ENCODE data around the gene DKK3. TPM values are rescaled to one million over a fixed set of nuclear protein-coding genes. Genes with fewer than 3 reads are reported as not detected.

DKK3 gene
- total and polyA plus RNA-seq, 2 donors from 2014 or later, result 49.6 to 59.5 TPM

GRCh38 chr11:12028303-12028702 is 19.9 kb upstream of the DKK3 start:
- Histone ChIP-seq H3K27me3 (ENCODE audit: control insufficient read depth, insufficient read depth, low read length) (no peaks in the 10 kb centered on the region), H3K27ac (ENCODE audit: low read depth in 2 of 2, low read length in 2 of 2) (no peak overlapping the region), H3K4me3 (ENCODE audit: low read length in 3 of 3) (no peak overlapping the region), H3K4me1 (ENCODE audit: control insufficient read depth in 2 of 3, insufficient read depth in 2 of 3, low read depth in 1 of 3, low read length in 3 of 3) (no peaks in the 10 kb centered on the region), H3K36me3 (ENCODE audit: control insufficient read depth in 2 of 3, insufficient read depth in 3 of 3, low read length in 3 of 3) (no peaks in the 10 kb centered on the region), H3K9me3 (ENCODE audit: control insufficient read depth in 2 of 3, insufficient read depth in 1 of 3, low read length in 3 of 3) (peaks cover 0 to 7% (median 1%) of the 10 kb centered on the region in 3 donors), H3K9ac (ENCODE audit: low read length in 3 of 3) (no peak overlapping the region)
- no peak for DNase-seq
- TF ChIP-seq CTCF (IDR thresholded peaks at IDR 0.05; ENCODE audit: borderline replicate concordance, extremely low read depth, insufficient read depth), result no peak
- intact Hi-C loops (cut with DNase I), result no loop called here
- no peak for FAIRE-seq

GRCh38 chr11:12026331-12027211 is 18.1 kb upstream of the DKK3 start:
- DNase-seq, result no peak
- FAIRE-seq, result no peak
- Histone ChIP-seq H3K4me1 (ENCODE audit: control insufficient read depth in 2 of 3, insufficient read depth in 2 of 3, low read depth in 1 of 3, low read length in 3 of 3) (no peaks in the 10 kb centered on the region), H3K27ac (ENCODE audit: low read depth in 2 of 2, low read length in 2 of 2) (no peak overlapping the region), H3K36me3 (ENCODE audit: control insufficient read depth in 2 of 3, insufficient read depth in 3 of 3, low read length in 3 of 3) (no peaks in the 10 kb centered on the region), H3K27me3 (ENCODE audit: control insufficient read depth, insufficient read depth, low read length) (no peaks in the 10 kb centered on the region), H3K9ac (ENCODE audit: low read length in 3 of 3) (no peak overlapping the region), H3K9me3 (ENCODE audit: control insufficient read depth in 2 of 3, insufficient read depth in 1 of 3, low read length in 3 of 3) (peaks cover 0 to 7% (median 1%) of the 10 kb centered on the region in 3 donors), H3K4me3 (ENCODE audit: low read length in 3 of 3) (no peak overlapping the region)
- TF ChIP-seq CTCF (IDR thresholded peaks at IDR 0.05; ENCODE audit: borderline replicate concordance, extremely low read depth, insufficient read depth), result no peak
- intact Hi-C loops (cut with DNase I), result no loop called here

- DNase-seq (no peak), FAIRE-seq (no peak)
- Histone ChIP-seq H3K4me1 (ENCODE audit: control insufficient read depth in 2 of 3, insufficient read depth in 2 of 3, low read depth in 1 of 3, low read length in 3 of 3) (peaks cover 0 to 3% (median 0%) of the 10 kb centered on the region in 3 donors), H3K9ac (ENCODE audit: low read length in 3 of 3) (no peak overlapping the region), H3K36me3 (ENCODE audit: control insufficient read depth in 2 of 3, insufficient read depth in 3 of 3, low read length in 3 of 3) (no peaks in the 10 kb centered on the region), H3K27ac (ENCODE audit: low read depth in 2 of 2, low read length in 2 of 2) (no peak overlapping the region), H3K9me3 (ENCODE audit: control insufficient read depth in 2 of 3, insufficient read depth in 1 of 3, low read length in 3 of 3) (peaks cover 0 to 7% (median 1%) of the 10 kb centered on the region in 3 donors), H3K27me3 (ENCODE audit: control insufficient read depth, insufficient read depth, low read length) (no peaks in the 10 kb centered on the region), H3K4me3 (ENCODE audit: low read length in 3 of 3) (no peak overlapping the region)
- intact Hi-C loops (cut with DNase I), result no loop called here
- no peak for TF ChIP-seq CTCF (IDR thresholded peaks at IDR 0.05; ENCODE audit: borderline replicate concordance, extremely low read depth, insufficient read depth)
Measured at GRCh38 chr11:12024254-12024926, 16.0 kb upstream of the DKK3 start.

Measured in kidney (tissue), 14 donors.